Activated CD8-positive, alpha-beta T cell treated with anti-CD3 and anti-CD28 coated beads for 36 hours (primary cell): Measurements from ENCODE around the gene CLDN11. TPM values are rescaled to one million over a fixed set of nuclear protein-coding genes. Genes with fewer than 3 reads are reported as not detected.

Source experiments
- ATAC-seq: fragments of 200-7000 bp; cut with Tn5 transposase; one replicate; pipeline ENCODE4 v1.10.0; 2021; ENCODE audit warnings: mild to moderate bottlenecking, moderate library complexity
- CTCF ChIA-PET: fragments of 350-600 bp; sonication (Branson Sonifier 250); formaldehyde crosslinking; loops from one replicate; lab custom pipeline; 2021; ENCODE audit warnings: antibody characterized with exemption; lab: Charles Lee
- POLR2A ChIA-PET: fragments of 350-600 bp; sonication (Branson Sonifier 250); formaldehyde crosslinking; loops from one replicate; lab custom pipeline; 2021; ENCODE audit warnings: antibody characterized with exemption; lab: Charles Lee
- DNase-seq: peaks from one replicate; pipeline ENCODE4 v3.0.0-alpha.2; 2020
- H3K27ac Mint-ChIP-seq: one replicate; pipeline ENCODE4 v1.8.0; 2021; ENCODE audit warnings: mild to moderate bottlenecking, mixed read lengths
- H3K27me3 Mint-ChIP-seq: one replicate; pipeline ENCODE4 v1.8.0; 2021; ENCODE audit warnings: mixed read lengths
- H3K36me3 Mint-ChIP-seq: one replicate; pipeline ENCODE4 v1.8.0; 2021; ENCODE audit warnings: low read depth, mixed read lengths
- H3K4me1 Mint-ChIP-seq: one replicate; pipeline ENCODE4 v1.8.0; 2021; ENCODE audit warnings: low read depth, mixed read lengths
- H3K4me3 Mint-ChIP-seq: one replicate; pipeline ENCODE4 v1.8.0; 2021; ENCODE audit warnings: mild to moderate bottlenecking, moderate library complexity, mixed read lengths
- H3K9me3 Mint-ChIP-seq: one replicate; pipeline ENCODE4 v1.8.0; 2021; ENCODE audit warnings: mixed read lengths
- CTCF ChIP-seq: fragments of 200-600 bp; IDR thresholded peaks from one replicate; pipeline ENCODE4 v1.8.0; 2022; ENCODE audit warnings: antibody characterized with exemption, mild to moderate bottlenecking
- intact Hi-C: fragments of 100-400 bp; cut with micrococcal nuclease; formaldehyde crosslinking; loops from one replicate; pipeline ENCODE4 v1.10.0; 2022
- total RNA-seq, 2 experiments: library from RNA; stranded (reverse); gene quantifications; one replicate each; pipeline ENCODE4 v1.2.3, GENCODE V29; 2021

The CLDN11 gene
- not detected for total RNA-seq

GRCh38 chr3:170418422-170419398 is at the start of gene CLDN11:
Gene CLDN11 (plus strand): TSS chr3:170418868. CDS start chr3:170419067, 199 bp downstream.
- ChIA-PET CTCF (interaction anchor here (1.1 to 9.9 kb wide), 4 partner anchors 8 to 393 kb away, joined by 3 to 144 read pairs (median 3); no protein-coding TSS in a partner anchor), POLR2A (no interaction called here)
- Mint-ChIP-seq H3K27ac (no peak within 1 kb of the TSS), H3K4me1 (peaks cover 7% of the 10 kb centered on the region), H3K4me3 (peak within 1 kb of the TSS; percentile 56), H3K36me3 (no peaks in the 10 kb centered on the region), H3K27me3 (peaks cover 40% of the 10 kb centered on the region), H3K9me3 (no peaks in the 10 kb centered on the region)
- intact Hi-C loops, result no loop called here
- DNase-seq (no peak), ATAC-seq (peak; percentile 26)
- TF ChIP-seq CTCF, result no peak

GRCh38 chr3:170368921-170369320 is 49.7 kb upstream of the CLDN11 start:
- H3K4me1 Mint-ChIP-seq, result peaks cover 24% of the 10 kb centered on the region
- H3K27ac Mint-ChIP-seq, result no peak overlapping the region
- H3K4me3 Mint-ChIP-seq, result no peak overlapping the region
- ATAC-seq, result no peak
- POLR2A ChIA-PET, result no interaction called here
- DNase-seq, result no peak
- H3K36me3 Mint-ChIP-seq, result peaks cover 16% of the 10 kb centered on the region
- no peaks in the 10 kb centered on the region for H3K9me3 Mint-ChIP-seq
- intact Hi-C loops, result no loop called here
- peak; percentile 51 for TF ChIP-seq CTCF
- H3K27me3 Mint-ChIP-seq, result no peaks in the 10 kb centered on the region
- CTCF ChIA-PET, result interaction anchor here (0.9 to 1.1 kb wide), 2 partner anchors 45 to 58 kb away, joined by 3 read pairs; no protein-coding TSS in a partner anchor

GRCh38 chr3:170372190-170372879 is 46.3 kb upstream of the CLDN11 start:
- ATAC-seq, result no peak
- ChIA-PET POLR2A (no interaction called here), CTCF (interaction anchor here (1.2 kb wide), 1 partner anchor 41 kb away, joined by 4 read pairs; no protein-coding TSS in a partner anchor)
- TF ChIP-seq CTCF, result no peak
- Mint-ChIP-seq H3K4me3 (no peak overlapping the region), H3K4me1 (peaks cover 23% of the 10 kb centered on the region), H3K27ac (no peak overlapping the region), H3K36me3 (peaks cover 6% of the 10 kb centered on the region), H3K9me3 (no peaks in the 10 kb centered on the region), H3K27me3 (no peaks in the 10 kb centered on the region)
- DNase-seq, result no peak
- intact Hi-C loops, result no loop called here

GRCh38 chr3:170383567-170383966 is 35.1 kb upstream of the CLDN11 start:
- DNase-seq, result no peak
- intact Hi-C loops, result no loop called here
- Mint-ChIP-seq H3K4me3 (no peak overlapping the region), H3K27ac (no peak overlapping the region), H3K36me3 (peaks cover 26% of the 10 kb centered on the region), H3K9me3 (no peaks in the 10 kb centered on the region), H3K27me3 (no peaks in the 10 kb centered on the region), H3K4me1 (peaks cover 9% of the 10 kb centered on the region)
- CTCF ChIA-PET, result interaction anchor here (0.6 to 2.0 kb wide), 5 partner anchors 10 to 428 kb away, joined by 3 to 7 read pairs (median 4); no protein-coding TSS in a partner anchor
- ATAC-seq, result no peak
- no peak for TF ChIP-seq CTCF
- POLR2A ChIA-PET, result interaction anchor here (1.0 kb wide), 1 partner anchor 26 kb away, joined by 3 read pairs; the partner anchor contains the start of gene SKIL
